Adrenal gland (tissue), 12 donors: Measurements from ENCODE around the gene RHOXF1. TPM values are rescaled to one million over a fixed set of nuclear protein-coding genes. Genes with fewer than 3 reads are reported as not detected.

Source experiments
- DNase-seq, 7 donors: peaks; one replicate each; pipeline ENCODE4 v3.0.0-alpha.2; 2019 to 2020
- H3K27ac ChIP-seq, 5 donors: fragments of 200-600 bp; sonication (generic) in 4 of 5; 1 replicate in 3 of 5; 2 replicates in 2 of 5; pipeline versions ENCODE4 v1.5.1 to v1.8.0; 2016 to 2020; ENCODE audit warnings: mild to moderate bottlenecking in 1 of 5
- H3K27me3 ChIP-seq: fragments of 200-600 bp; 2 replicates; pipeline ENCODE4 v1.8.0; 2021
- H3K36me3 ChIP-seq, 2 donors: fragments of 200-600 bp; replicated peaks in 1 of 2; 1 replicate in 1 of 2; 2 replicates in 1 of 2; pipeline versions ENCODE4 v1.5.1 to v1.8.0; 2018 to 2022
- H3K4me1 ChIP-seq, 2 donors: fragments of 200-600 bp; replicated peaks in 1 of 2; 1 replicate in 1 of 2; 2 replicates in 1 of 2; pipeline versions ENCODE4 v1.5.1 to v1.8.0; 2018 to 2021
- H3K4me3 ChIP-seq, 4 donors: fragments of 200-600 bp; sonication (generic) in 3 of 4; one replicate each; pipeline ENCODE4 v1.5.1; 2016 to 2018
- H3K9me3 ChIP-seq, 3 donors: fragments of 200-600 bp; sonication (generic) in 1 of 3; replicated peaks in 1 of 3; 1 replicate in 2 of 3; 2 replicates in 1 of 3; pipeline versions ENCODE4 v1.5.1 to v1.8.0; 2016 to 2021
- POLR2A ChIP-seq, 2 donors: fragments of 450-650 bp; IDR thresholded peaks; one replicate each; pipeline ENCODE4 v1.6.1; 2017; ENCODE audit warnings: antibody characterized with exemption in 2 of 2, mild to moderate bottlenecking in 2 of 2, moderate library complexity in 1 of 2
- WGBS, 4 donors: extraction: QIAGEN DNeasy Blood & Tissue Kit in 2 of 4; methylation state at CpG; one replicate each; pipeline versions ENCODE4 v1.1.5 to v1.1.7; 2013 to 2017; 5-methylcytosine and 5-hydroxymethylcytosine counted together
- intact Hi-C, 2 donors: fragments of 100-400 bp; cut with DNase I; formaldehyde crosslinking; loops; one replicate each; pipeline versions ENCODE4 v1.14.1 to v1.15.0; 2022 to 2023
- polyA plus RNA-seq, 3 donors: library from polyadenylated mRNA; stranded (reverse); fragments of 200-250 nt in 2 of 3; fragments of 350-450 nt in 1 of 3; fragmentation: Illumina TruSeq in 1 of 3; extraction: RNeasy Lipid Tissue Mini Kit (QIAGEN cat#74804) in 1 of 3; gene quantifications; one replicate each; pipeline ENCODE4 v1.2.3, GENCODE V29; 2013 to 2014
- total RNA-seq, 9 donors: library from RNA; depleted of rRNA in 4 of 9; stranded (reverse); fragments of >200 nt in 4 of 9; fragments of 120-200 nt in 1 of 9; fragmentation: NEBNext Ultra II Directional in 1 of 9; extraction: Animal tissue kit (Norgen Biotek cat#: 25700) in 1 of 9; gene quantifications; one replicate each; pipeline versions ENCODE4 v1.1.0 to v1.2.4, GENCODE V29; 2013 to 2023
- TF ChIP-seq, protein P1 (sequence below), 6 experiments: fragments of 450-650 bp in 4 of 6; fragments of 200-600 bp in 2 of 6; sonication (generic) in 1 of 6; IDR thresholded peaks; 1 replicate in 5 of 6; 2 replicates in 1 of 6; pipeline versions ENCODE4 v1.5.1 to v1.8.0; 2016 to 2021; ENCODE audit warnings: antibody characterized with exemption in 6 of 6, mild to moderate bottlenecking in 2 of 6, moderate library complexity in 1 of 6
- donor health status: healthy with polysubstance abuse.
- donor health status: Bipolar disorder and iron deficiency.
- donor health status: DM: yes; HTN: yes; CAD: no.
- donor health status: DM: no; HTN: no; CAD: no.
- donor health status: DM: no; HTN: no; CAD: no.
- donor health status: DM: yes; HTN: yes; CAD: no.

The RHOXF1 gene
- total and polyA plus RNA-seq, 12 donors = 0.46 to 3.8 (median 1.2) TPM; not detected in 6

DNA sequence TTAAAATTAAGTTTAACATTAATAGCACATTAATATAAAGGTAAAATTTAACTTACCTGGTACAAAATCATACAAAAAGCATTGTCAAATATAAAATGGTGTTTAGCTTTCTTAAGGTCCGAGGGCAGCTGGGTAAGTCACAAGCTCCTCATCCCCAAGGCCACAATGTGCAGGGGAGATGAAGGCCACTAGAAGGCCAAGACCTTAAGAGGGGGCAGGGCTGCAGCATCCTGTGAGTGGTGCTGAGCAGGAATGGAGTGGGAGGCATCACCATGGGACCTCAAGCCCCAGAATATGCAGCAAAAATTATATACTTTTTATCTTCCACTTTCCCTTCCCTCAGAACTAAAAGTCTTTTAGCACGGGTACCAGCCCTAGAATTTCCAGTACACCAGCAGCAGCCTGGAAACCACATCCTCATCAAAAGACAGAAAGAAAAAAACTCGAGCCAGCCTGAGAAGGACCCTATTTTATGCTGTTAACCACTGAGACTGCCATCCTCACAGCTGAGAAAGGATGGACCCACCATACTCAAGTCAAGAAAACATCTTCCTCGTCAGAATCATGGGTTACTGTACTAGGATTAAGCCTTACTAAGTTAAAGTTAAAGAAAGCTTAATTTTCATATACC, 29.7 kb upstream of the RHOXF1 start:
- Histone ChIP-seq H3K4me1 (no peaks in the 10 kb centered on the region), H3K27ac (no peak overlapping the region), H3K27me3 (no peaks in the 10 kb centered on the region), H3K9me3 (no peaks in the 10 kb centered on the region), H3K36me3 (no peaks in the 10 kb centered on the region), H3K4me3 (no peak overlapping the region)
- no peak for TF ChIP-seq POLR2A (IDR thresholded peaks at IDR 0.05)
- TF ChIP-seq, protein P1, sequence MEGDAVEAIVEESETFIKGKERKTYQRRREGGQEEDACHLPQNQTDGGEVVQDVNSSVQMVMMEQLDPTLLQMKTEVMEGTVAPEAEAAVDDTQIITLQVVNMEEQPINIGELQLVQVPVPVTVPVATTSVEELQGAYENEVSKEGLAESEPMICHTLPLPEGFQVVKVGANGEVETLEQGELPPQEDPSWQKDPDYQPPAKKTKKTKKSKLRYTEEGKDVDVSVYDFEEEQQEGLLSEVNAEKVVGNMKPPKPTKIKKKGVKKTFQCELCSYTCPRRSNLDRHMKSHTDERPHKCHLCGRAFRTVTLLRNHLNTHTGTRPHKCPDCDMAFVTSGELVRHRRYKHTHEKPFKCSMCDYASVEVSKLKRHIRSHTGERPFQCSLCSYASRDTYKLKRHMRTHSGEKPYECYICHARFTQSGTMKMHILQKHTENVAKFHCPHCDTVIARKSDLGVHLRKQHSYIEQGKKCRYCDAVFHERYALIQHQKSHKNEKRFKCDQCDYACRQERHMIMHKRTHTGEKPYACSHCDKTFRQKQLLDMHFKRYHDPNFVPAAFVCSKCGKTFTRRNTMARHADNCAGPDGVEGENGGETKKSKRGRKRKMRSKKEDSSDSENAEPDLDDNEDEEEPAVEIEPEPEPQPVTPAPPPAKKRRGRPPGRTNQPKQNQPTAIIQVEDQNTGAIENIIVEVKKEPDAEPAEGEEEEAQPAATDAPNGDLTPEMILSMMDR (IDR thresholded peaks at IDR 0.05) = no peak
- WGBS, 4 donors = 46 to 53% (median 52%) methylated on average over 4 of the region's 4 CpGs
- intact Hi-C loops = no loop called here
- DNase-seq = no peak

DNA sequence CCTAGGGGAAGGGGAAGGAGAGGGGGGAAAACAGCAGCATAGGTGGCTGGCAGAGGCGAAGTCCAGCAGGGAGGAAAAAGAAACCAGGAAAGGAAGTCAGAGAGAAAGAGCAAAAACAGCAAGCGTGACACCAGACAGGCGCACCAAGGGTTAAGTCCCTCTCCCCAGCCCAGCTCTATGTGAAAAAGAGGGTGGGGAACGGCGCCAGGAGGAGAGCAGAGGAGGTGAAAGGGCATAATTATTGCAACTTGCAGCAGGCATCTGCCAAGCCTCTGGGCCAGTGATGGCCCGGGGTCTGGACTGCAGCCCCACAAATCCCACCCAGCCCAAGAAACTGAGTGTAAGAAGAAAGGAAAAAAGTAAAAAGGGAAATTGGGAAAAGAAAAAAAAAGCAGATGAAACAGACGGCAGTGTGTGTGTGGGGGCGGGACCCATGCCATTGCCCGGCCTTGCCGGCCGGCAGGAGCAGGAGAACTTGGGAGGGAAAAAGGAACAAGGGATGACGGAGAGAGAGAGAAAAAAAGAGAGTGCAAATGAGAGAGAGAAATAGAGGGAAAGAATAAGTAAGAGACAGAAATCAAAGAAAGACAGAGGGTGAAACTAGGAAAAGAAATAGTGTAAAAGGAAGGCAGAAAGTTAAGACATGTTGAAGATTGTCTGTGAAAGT, 28.6 kb upstream of the RHOXF1 start:
- no peak overlapping the region for H3K4me3 ChIP-seq
- no peak for TF ChIP-seq POLR2A (IDR thresholded peaks at IDR 0.05)
- TF ChIP-seq, protein P1 (IDR thresholded peaks at IDR 0.05) = no peak
- 10 to 64% (median 26%) methylated on average over 12 of the region's 12 CpGs for WGBS, 4 donors
- H3K27me3 ChIP-seq = no peaks in the 10 kb centered on the region
- H3K27ac ChIP-seq = no peak overlapping the region
- no peaks in the 10 kb centered on the region for H3K4me1 ChIP-seq
- intact Hi-C loops = no loop called here
- no peaks in the 10 kb centered on the region for H3K36me3 ChIP-seq
- H3K9me3 ChIP-seq = no peaks in the 10 kb centered on the region
- peak in 5 of 7 donors; percentile 19 to 54 (median 33) for DNase-seq

DNA sequence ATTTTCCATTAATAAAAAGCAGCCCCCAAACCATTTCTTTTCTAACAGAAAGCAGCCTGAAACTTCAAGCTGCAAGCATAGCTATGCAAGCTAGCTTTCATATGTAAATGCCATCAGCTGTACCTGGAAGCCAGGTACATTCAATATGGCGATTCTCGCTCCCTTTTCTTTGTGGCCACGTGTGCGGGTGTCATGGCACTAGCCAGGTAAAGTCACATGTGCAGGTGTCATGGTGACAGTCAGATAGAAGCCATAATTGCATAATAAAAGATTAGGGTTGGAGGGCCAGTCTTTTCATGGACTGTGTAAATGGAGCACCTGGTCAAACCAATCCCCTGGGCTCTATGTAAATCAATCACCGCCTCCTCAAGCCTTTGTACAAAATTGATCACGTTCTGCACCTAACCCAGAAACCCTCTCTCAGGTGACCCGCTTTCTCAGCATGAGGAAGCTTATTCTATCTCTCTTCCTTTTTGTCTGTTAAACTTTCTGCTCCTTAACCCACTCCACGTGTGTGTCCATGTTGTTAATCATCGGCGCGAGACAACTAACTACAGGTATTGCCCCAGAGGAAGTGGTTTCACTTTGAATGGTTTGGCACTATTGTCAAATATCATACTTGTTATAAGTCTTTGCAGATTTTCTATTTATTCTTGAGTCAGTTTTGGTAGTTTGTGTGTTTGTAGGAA, 24.7 kb upstream of the RHOXF1 start:
- H3K27ac ChIP-seq = no peak overlapping the region
- H3K9me3 ChIP-seq = no peaks in the 10 kb centered on the region
- H3K27me3 ChIP-seq = no peaks in the 10 kb centered on the region
- intact Hi-C loops = no loop called here
- TF ChIP-seq, protein P1 (IDR thresholded peaks at IDR 0.05) = no peak
- TF ChIP-seq POLR2A (IDR thresholded peaks at IDR 0.05) = no peak
- no peak for DNase-seq
- 67 to 87% (median 76%) methylated on average over 11 of the region's 11 CpGs for WGBS, 4 donors
- H3K36me3 ChIP-seq = no peaks in the 10 kb centered on the region
- no peak overlapping the region for H3K4me3 ChIP-seq
- no peaks in the 10 kb centered on the region for H3K4me1 ChIP-seq

DNA sequence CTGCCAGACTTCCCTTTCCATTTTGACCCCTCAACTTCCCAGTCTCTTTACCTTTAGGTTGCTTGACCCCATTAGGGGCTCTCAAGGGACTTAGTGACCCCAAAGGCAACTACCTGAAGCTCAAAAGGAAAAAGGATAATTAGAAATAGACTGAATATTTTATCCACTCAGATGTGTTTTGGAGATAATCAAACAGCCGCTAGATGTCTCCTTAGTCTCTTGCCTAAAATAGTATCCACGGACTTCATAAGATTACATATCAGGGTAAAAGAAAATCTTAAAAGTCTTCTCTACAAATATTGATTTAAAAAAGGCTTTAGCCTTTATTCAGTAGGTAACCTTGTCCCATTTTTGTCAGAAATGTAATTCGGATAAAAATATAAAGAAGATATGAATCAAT, 21.7 kb upstream of the RHOXF1 start:
- Histone ChIP-seq H3K9me3 (no peaks in the 10 kb centered on the region), H3K27ac (no peak overlapping the region), H3K4me3 (peak overlapping the region in 1 of 4 donors; percentile 20), H3K27me3 (no peaks in the 10 kb centered on the region), H3K36me3 (no peaks in the 10 kb centered on the region), H3K4me1 (no peaks in the 10 kb centered on the region)
- TF ChIP-seq, protein P1 (IDR thresholded peaks at IDR 0.05) = peak in 2 of 6 experiments; percentile 24 to 34
- no peak for TF ChIP-seq POLR2A (IDR thresholded peaks at IDR 0.05)
- WGBS, 4 donors = 26 to 52% (median 40%) methylated on average over 3 of the region's 3 CpGs
- intact Hi-C loops = no loop called here
- no peak for DNase-seq
